ENCODE data around the gene GNB1. TPM values are rescaled to one million over a fixed set of nuclear protein-coding genes. Genes with fewer than 3 reads are reported as not detected.

GNB1 gene
- total and polyA plus RNA-seq, 10 of the 15 experiments (the other 5 are each of a cell fraction or from before 2014, with no cell fraction given): 23.0 to 392 (median 93.9) TPM

GRCh38 chr1:1788136-1788535, 102.8 kb downstream of the GNB1 start:
- in situ Hi-C loops (cut with MboI): loop anchor here (10.0 kb wide), 1 partner anchor 117 kb away; no protein-coding TSS in a partner anchor
- BruUV-seq (replicated peaks): no TSS peak
- ATAC-seq (no peak), DNase-seq (ENCODE audit: low read depth, low spot score) (no peak), FAIRE-seq (no peak)
- H3K79me2 ChIP-seq (ENCODE audit: control insufficient read depth, insufficient read depth, low read length): no peaks in the 10 kb centered on the region
- intact Hi-C loops (cut with micrococcal nuclease; ENCODE audit: unreplicated experiment): no loop called here
- H3K27me3 ChIP-seq (replicated peaks in 1 of 2; ENCODE audit: control insufficient read depth in 2 of 2, insufficient read depth in 2 of 2, low read length in 1 of 2): no peaks in the 10 kb centered on the region
- no peak overlapping the region for H3K4me2 ChIP-seq (ENCODE audit: control insufficient read depth, insufficient read depth)
- H3K36me3 ChIP-seq (ENCODE audit: control insufficient read depth in 2 of 2, insufficient read depth in 2 of 2, low read length in 1 of 2): peaks cover 43% of the 10 kb centered on the region in 2 experiments
- H3K4me1 ChIP-seq (ENCODE audit: control insufficient read depth, insufficient read depth, low read length): peaks cover 4% of the 10 kb centered on the region
- no peaks in the 10 kb centered on the region for H3K9me3 ChIP-seq (replicated peaks; ENCODE audit: control insufficient read depth, insufficient read depth, low read length)
- H2AFZ ChIP-seq (ENCODE audit: control insufficient read depth, low read depth, low read length): no peak overlapping the region
- no peak overlapping the region for H3K27ac ChIP-seq (ENCODE audit: control insufficient read depth, insufficient read depth)
- POLR2A ChIA-PET: no interaction called here
- H3K9ac ChIP-seq (ENCODE audit: control insufficient read depth, insufficient read depth, low read length): no peak overlapping the region
- H3K4me3 ChIP-seq: no peak overlapping the region
- H4K20me1 ChIP-seq (ENCODE audit: control insufficient read depth, insufficient read depth): no peaks in the 10 kb centered on the region; the same call in 1 of the 2 replicates
- 87% methylated on average over 7 of the region's 7 CpGs for WGBS (ENCODE audit: insufficient coverage, insufficient replicate concordance, low lambda C conversion rate, missing lambda C conversion rate)
- SMC1A ChIA-PET (ENCODE audit: uncharacterized antibody, unreplicated experiment): interaction anchor here (0.9 to 2.0 kb wide), 3 partner anchors 8 to 118 kb away, joined by 4 to 10 read pairs (median 5); no protein-coding TSS in a partner anchor
- CTCF ChIA-PET: interaction anchor here (1.3 kb wide), 1 partner anchor 104 kb away, joined by 3 read pairs; no protein-coding TSS in a partner anchor
- RAD21 ChIA-PET (ENCODE audit: unreplicated experiment): interaction anchor here (2.6 kb wide), 1 partner anchor 118 kb away, joined by 17 read pairs; no protein-coding TSS in a partner anchor
- TF ChIP-seq IRF3 (IDR thresholded peaks at IDR 0.05) (no peak), ESRRA (IDR thresholded peaks at IDR 0.05; ENCODE audit: low read length) (no peak), GATAD2B (conservative IDR thresholded peaks at IDR 0.05; ENCODE audit: low read depth) (no peak), DPF2 (IDR thresholded peaks at IDR 0.05) (no peak), MTA3 (IDR thresholded peaks at IDR 0.05; ENCODE audit: borderline replicate concordance, low read length) (no peak), KLF5 (IDR thresholded peaks at IDR 0.05; ENCODE audit: partially characterized antibody) (no peak), EGR1 (IDR thresholded peaks at IDR 0.05; ENCODE audit: borderline replicate concordance in 1 of 2, low read depth in 2 of 2, low read length in 2 of 2) (no peak), FOS (IDR thresholded peaks at IDR 0.05; ENCODE audit: borderline replicate concordance, extremely low read depth, insufficient read length) (no peak), TBL1XR1 (IDR thresholded peaks at IDR 0.05; ENCODE audit: low read depth, low read length) (no peak), BCL3 (IDR thresholded peaks at IDR 0.05; ENCODE audit: borderline replicate concordance, insufficient read depth, low read depth, low read length, poor library complexity, severe bottlenecking) (no peak), SKIL (IDR thresholded peaks at IDR 0.05; ENCODE audit: low read depth, poor library complexity, severe bottlenecking) (no peak), TCF3 (IDR thresholded peaks at IDR 0.05; ENCODE audit: borderline replicate concordance, insufficient read depth, low read depth, low read length) (no peak), SMC3 (IDR thresholded peaks at IDR 0.05; ENCODE audit: borderline replicate concordance, low read length) (no peak), STAT3 (IDR thresholded peaks at IDR 0.05; ENCODE audit: low read depth, low read length) (no peak), EZH2 (IDR thresholded peaks at IDR 0.05; ENCODE audit: borderline replicate concordance, control insufficient read depth, low read depth, low read length) (no peak), PAX8 (IDR thresholded peaks at IDR 0.05) (no peak)
- TF ChIP-seq, protein P1, sequence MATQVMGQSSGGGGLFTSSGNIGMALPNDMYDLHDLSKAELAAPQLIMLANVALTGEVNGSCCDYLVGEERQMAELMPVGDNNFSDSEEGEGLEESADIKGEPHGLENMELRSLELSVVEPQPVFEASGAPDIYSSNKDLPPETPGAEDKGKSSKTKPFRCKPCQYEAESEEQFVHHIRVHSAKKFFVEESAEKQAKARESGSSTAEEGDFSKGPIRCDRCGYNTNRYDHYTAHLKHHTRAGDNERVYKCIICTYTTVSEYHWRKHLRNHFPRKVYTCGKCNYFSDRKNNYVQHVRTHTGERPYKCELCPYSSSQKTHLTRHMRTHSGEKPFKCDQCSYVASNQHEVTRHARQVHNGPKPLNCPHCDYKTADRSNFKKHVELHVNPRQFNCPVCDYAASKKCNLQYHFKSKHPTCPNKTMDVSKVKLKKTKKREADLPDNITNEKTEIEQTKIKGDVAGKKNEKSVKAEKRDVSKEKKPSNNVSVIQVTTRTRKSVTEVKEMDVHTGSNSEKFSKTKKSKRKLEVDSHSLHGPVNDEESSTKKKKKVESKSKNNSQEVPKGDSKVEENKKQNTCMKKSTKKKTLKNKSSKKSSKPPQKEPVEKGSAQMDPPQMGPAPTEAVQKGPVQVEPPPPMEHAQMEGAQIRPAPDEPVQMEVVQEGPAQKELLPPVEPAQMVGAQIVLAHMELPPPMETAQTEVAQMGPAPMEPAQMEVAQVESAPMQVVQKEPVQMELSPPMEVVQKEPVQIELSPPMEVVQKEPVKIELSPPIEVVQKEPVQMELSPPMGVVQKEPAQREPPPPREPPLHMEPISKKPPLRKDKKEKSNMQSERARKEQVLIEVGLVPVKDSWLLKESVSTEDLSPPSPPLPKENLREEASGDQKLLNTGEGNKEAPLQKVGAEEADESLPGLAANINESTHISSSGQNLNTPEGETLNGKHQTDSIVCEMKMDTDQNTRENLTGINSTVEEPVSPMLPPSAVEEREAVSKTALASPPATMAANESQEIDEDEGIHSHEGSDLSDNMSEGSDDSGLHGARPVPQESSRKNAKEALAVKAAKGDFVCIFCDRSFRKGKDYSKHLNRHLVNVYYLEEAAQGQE (IDR thresholded peaks at IDR 0.05; ENCODE audit: low read depth, low read length): no peak

All from GM12878 (cell line).